IMR-90 (cell line): ENCODE measurements around the gene OTOG. TPM values are rescaled to one million over a fixed set of nuclear protein-coding genes. Genes with fewer than 3 reads are reported as not detected.

Experiments used
- ATAC-seq: fragments of 200-7000 bp; cut with Tn5 transposase; 2 replicates; pipeline ENCODE4 v1.9.1; 2020; ENCODE audit warnings: low read depth, mild to moderate bottlenecking, moderate library complexity
- BruUV-seq: library from RNA; stranded (reverse); fragments of 400-500 nt; replicated peaks from 2 replicates; lab custom pipeline; 2021; lab: Mats Ljungman, UMichigan
- CTCF ChIA-PET: fragments of 300-600 bp; formaldehyde crosslinking; extraction: SDS; loops from one replicate; lab custom pipeline; 2021; ENCODE audit warnings: antibody characterized with exemption; lab: Yijun Ruan, JAX
- POLR2A ChIA-PET: fragments of 300-600 bp; sonication (Branson Sonifier 250); formaldehyde crosslinking; loops from one replicate; lab custom pipeline; 2022; ENCODE audit warnings: antibody characterized with exemption; ENCODE audit not compliant: unreplicated experiment; lab: Charles Lee
- DNase-seq: peaks from one replicate; pipeline ENCODE4 v3.0.0; 2013
- H2AFZ ChIP-seq: replicated peaks from 2 replicates; pipeline ENCODE3; 2013; ENCODE audit warnings: low read length, mild to moderate bottlenecking; ENCODE audit not compliant: poor library complexity
- H2AK5ac ChIP-seq: 2 replicates; pipeline ENCODE4 v1.6.1; 2013; ENCODE audit warnings: low read depth, low read length, inconsistent platforms
- H2AK9ac ChIP-seq: replicated peaks from 2 replicates; pipeline ENCODE3; 2013; ENCODE audit warnings: mild to moderate bottlenecking, low read depth, low read length, moderate library complexity; ENCODE audit not compliant: poor library complexity
- H2BK120ac ChIP-seq: 2 replicates; pipeline ENCODE4 v1.6.1; 2013; ENCODE audit warnings: low read depth, low read length, inconsistent platforms
- H2BK15ac ChIP-seq: 3 replicates; pipeline ENCODE4 v1.6.1; 2013; ENCODE audit warnings: low read depth, low read length, inconsistent platforms
- H2BK20ac ChIP-seq: 2 replicates; pipeline ENCODE4 v1.6.1; 2013; ENCODE audit warnings: low read depth, mild to moderate bottlenecking, inconsistent platforms, low read length, moderate library complexity
- H2BK5ac ChIP-seq: 2 replicates; pipeline ENCODE4 v1.6.1; 2013; ENCODE audit warnings: mild to moderate bottlenecking, low read depth, low read length, inconsistent platforms; ENCODE audit not compliant: poor library complexity, severe bottlenecking
- H3K14ac ChIP-seq: replicated peaks from 2 replicates; pipeline ENCODE4 v1.6.1; 2013; ENCODE audit warnings: low read depth, low read length, inconsistent platforms
- H3K18ac ChIP-seq: 2 replicates; pipeline ENCODE4 v1.6.1; 2013; ENCODE audit warnings: low read depth, low read length, control low read depth
- H3K23ac ChIP-seq: 2 replicates; pipeline ENCODE4 v1.6.1; 2013; ENCODE audit warnings: low read depth, low read length, inconsistent platforms
- H3K27ac ChIP-seq: 2 replicates; pipeline ENCODE4 v1.5.1; 2013; ENCODE audit warnings: mild to moderate bottlenecking, control low read depth, low read length; ENCODE audit not compliant: insufficient read depth
- H3K27me3 ChIP-seq: 2 replicates; pipeline ENCODE4 v1.6.1; 2013; ENCODE audit warnings: low read length; ENCODE audit not compliant: control insufficient read depth, insufficient read depth
- H3K36me3 ChIP-seq: 2 replicates; pipeline ENCODE4 v1.6.1; 2013; ENCODE audit warnings: low read length, mixed read lengths; ENCODE audit not compliant: control insufficient read depth, insufficient read depth
- H3K4ac ChIP-seq: 2 replicates; pipeline ENCODE4 v1.6.1; 2013; ENCODE audit warnings: low read depth, low read length, inconsistent platforms
- H3K4me1 ChIP-seq: 2 replicates; pipeline ENCODE4 v1.6.1; 2013; ENCODE audit warnings: low read length, mixed read lengths; ENCODE audit not compliant: control insufficient read depth, insufficient read depth
- H3K4me2 ChIP-seq: 2 replicates; pipeline ENCODE4 v1.6.1; 2013; ENCODE audit warnings: low read depth, mild to moderate bottlenecking, control low read depth, low read length, moderate library complexity
- H3K4me3 ChIP-seq: 2 replicates; pipeline ENCODE4 v1.5.1; 2013; ENCODE audit warnings: low read depth, mild to moderate bottlenecking, control low read depth, low read length, moderate library complexity; ENCODE audit not compliant: insufficient read depth
- H3K56ac ChIP-seq: 2 replicates; pipeline ENCODE4 v1.6.1; 2013; ENCODE audit warnings: low read length, inconsistent platforms; ENCODE audit not compliant: insufficient read depth; ENCODE audit errors: extremely low read depth
- H3K79me1 ChIP-seq, 2 experiments: 2 replicates each; pipeline ENCODE4 v1.6.1; 2013; ENCODE audit warnings: low read length in 2 of 2, inconsistent platforms in 1 of 2, low read depth in 1 of 2
- H3K9ac ChIP-seq: 2 replicates; pipeline ENCODE4 v1.6.1; 2013; ENCODE audit warnings: low read depth, low read length, control low read depth
- H3K9me1 ChIP-seq: 2 replicates; pipeline ENCODE4 v1.6.1; 2013; ENCODE audit warnings: low read length, inconsistent platforms; ENCODE audit not compliant: insufficient read depth
- H3K9me3 ChIP-seq: 2 replicates; pipeline ENCODE4 v1.6.1; 2013; ENCODE audit warnings: low read length; ENCODE audit not compliant: control insufficient read depth, insufficient read depth
- H4K20me1 ChIP-seq: 2 replicates; pipeline ENCODE4 v1.6.1; 2013; ENCODE audit warnings: low read length, inconsistent platforms; ENCODE audit not compliant: insufficient read depth
- H4K5ac ChIP-seq: 2 replicates; pipeline ENCODE4 v1.6.1; 2013; ENCODE audit warnings: mild to moderate bottlenecking, low read depth, low read length, control low read depth
- H4K8ac ChIP-seq, 2 experiments: 2 replicates each; pipeline ENCODE4 v1.6.1; 2013; ENCODE audit warnings: low read depth in 2 of 2, low read length in 2 of 2, control low read depth in 1 of 2, inconsistent platforms in 1 of 2
- H4K91ac ChIP-seq: 2 replicates; pipeline ENCODE4 v1.6.1; 2013; ENCODE audit warnings: low read depth, low read length, inconsistent platforms; ENCODE audit not compliant: insufficient read depth
- BHLHE40 ChIP-seq: fragments of 150-350 bp; IDR thresholded peaks from 2 replicates; pipeline ENCODE4 v1.6.1; 2016; ENCODE audit warnings: mild to moderate bottlenecking, low read depth, low read length
- CEBPB ChIP-seq: IDR thresholded peaks from 2 replicates; pipeline ENCODE4 v1.6.1; 2012; ENCODE audit warnings: low read depth, low read length, improper control_type of control experiment
- CHD1 ChIP-seq: IDR thresholded peaks from 2 replicates; pipeline ENCODE4 v1.6.1; 2012; ENCODE audit warnings: low read depth, low read length, improper control_type of control experiment
- FOS ChIP-seq: fragments of 150-350 bp; IDR thresholded peaks from 2 replicates; pipeline ENCODE4 v1.6.1; 2016; ENCODE audit warnings: low read depth, low read length
- MAFK ChIP-seq: IDR thresholded peaks from 2 replicates; pipeline ENCODE4 v1.6.1; 2012; ENCODE audit warnings: low read depth, low read length, improper control_type of control experiment
- MAZ ChIP-seq: IDR thresholded peaks from 2 replicates; pipeline ENCODE4 v1.6.1; 2012; ENCODE audit warnings: low read depth, mild to moderate bottlenecking, low read length, improper control_type of control experiment, moderate library complexity, borderline replicate concordance
- MXI1 ChIP-seq: IDR thresholded peaks from 2 replicates; pipeline ENCODE4 v1.6.1; 2012; ENCODE audit warnings: low read depth, mild to moderate bottlenecking, low read length, moderate library complexity, borderline replicate concordance
- NFE2L2 ChIP-seq: fragments of 150-350 bp; IDR thresholded peaks from 2 replicates; pipeline ENCODE4 v1.6.1; 2016; ENCODE audit warnings: low read depth, mild to moderate bottlenecking, low read length
- RAD21 ChIP-seq: IDR thresholded peaks from 2 replicates; pipeline ENCODE4 v1.6.1; 2012; ENCODE audit warnings: low read length, improper control_type of control experiment
- RCOR1 ChIP-seq: IDR thresholded peaks from 2 replicates; pipeline ENCODE4 v1.6.1; 2012; ENCODE audit warnings: mild to moderate bottlenecking, low read length, improper control_type of control experiment; ENCODE audit not compliant: insufficient replicate concordance
- RFX5 ChIP-seq: IDR thresholded peaks from 2 replicates; pipeline ENCODE4 v1.8.0; 2012; ENCODE audit warnings: low read depth, mild to moderate bottlenecking, low read length, moderate library complexity
- SMC3 ChIP-seq: fragments of 150-350 bp; IDR thresholded peaks from 2 replicates; pipeline ENCODE4 v1.6.1; 2016; ENCODE audit warnings: low read depth, mild to moderate bottlenecking, antibody characterized with exemption, low read length, moderate library complexity
- WGBS, 2 experiments: methylation state at CpG; one replicate each; pipeline versions ENCODE4 v1.1.5 to v1.1.7; 2013; ENCODE audit warnings: missing lambda C conversion rate in 2 of 2; ENCODE audit not compliant: insufficient read length in 1 of 2; ENCODE audit errors: extremely low coverage in 2 of 2; 5-methylcytosine and 5-hydroxymethylcytosine counted together
- dilution Hi-C: fragments of 300-500 bp; cut with HindIII; formaldehyde crosslinking; loops from one replicate; pipeline ENCODE4 v1.14.3; 2018; ENCODE audit warnings: low sequenced_read_pairs; ENCODE audit not compliant: unreplicated experiment
- in situ Hi-C: fragments of 300-500 bp; cut with MboI; formaldehyde crosslinking; loops from 3 replicates; pipeline ENCODE4 v1.14.3; 2019; ENCODE audit warnings: low sequenced_read_pairs, inconsistent platforms, mixed read lengths
- intact Hi-C: fragments of 100-400 bp; cut with micrococcal nuclease; formaldehyde crosslinking; loops from 2 replicates; pipeline ENCODE4 v1.10.0; 2022
- polyA plus RNA-seq, 3 experiments: library from polyadenylated mRNA; depleted of rRNA; stranded (reverse); fragments of >200 nt; gene quantifications; 2 replicates each; pipeline ENCODE4 v1.2.3, GENCODE V29; 2012; ENCODE audit warnings: low replicate concordance in 1 of 3
- total RNA-seq: library from RNA; depleted of rRNA; stranded (reverse); fragments of >200 nt; gene quantifications from 2 replicates; pipeline ENCODE4 v1.2.3, GENCODE V29; 2012
- TF ChIP-seq, protein P1 (sequence below): fragments of 150-350 bp; IDR thresholded peaks from 2 replicates; pipeline ENCODE4 v1.6.1; 2017; ENCODE audit warnings: mild to moderate bottlenecking, antibody characterized with exemption, low read length, low read depth
- TF ChIP-seq, protein P2 (sequence below): fragments of 150-350 bp; IDR thresholded peaks from 2 replicates; pipeline ENCODE4 v1.6.1; 2016; ENCODE audit warnings: low read depth, mild to moderate bottlenecking, low read length, moderate library complexity, borderline replicate concordance

The OTOG gene
- total and polyA plus RNA-seq, 2 of the 4 experiments (the other 2 are of a cell fraction) = not detected

DNA sequence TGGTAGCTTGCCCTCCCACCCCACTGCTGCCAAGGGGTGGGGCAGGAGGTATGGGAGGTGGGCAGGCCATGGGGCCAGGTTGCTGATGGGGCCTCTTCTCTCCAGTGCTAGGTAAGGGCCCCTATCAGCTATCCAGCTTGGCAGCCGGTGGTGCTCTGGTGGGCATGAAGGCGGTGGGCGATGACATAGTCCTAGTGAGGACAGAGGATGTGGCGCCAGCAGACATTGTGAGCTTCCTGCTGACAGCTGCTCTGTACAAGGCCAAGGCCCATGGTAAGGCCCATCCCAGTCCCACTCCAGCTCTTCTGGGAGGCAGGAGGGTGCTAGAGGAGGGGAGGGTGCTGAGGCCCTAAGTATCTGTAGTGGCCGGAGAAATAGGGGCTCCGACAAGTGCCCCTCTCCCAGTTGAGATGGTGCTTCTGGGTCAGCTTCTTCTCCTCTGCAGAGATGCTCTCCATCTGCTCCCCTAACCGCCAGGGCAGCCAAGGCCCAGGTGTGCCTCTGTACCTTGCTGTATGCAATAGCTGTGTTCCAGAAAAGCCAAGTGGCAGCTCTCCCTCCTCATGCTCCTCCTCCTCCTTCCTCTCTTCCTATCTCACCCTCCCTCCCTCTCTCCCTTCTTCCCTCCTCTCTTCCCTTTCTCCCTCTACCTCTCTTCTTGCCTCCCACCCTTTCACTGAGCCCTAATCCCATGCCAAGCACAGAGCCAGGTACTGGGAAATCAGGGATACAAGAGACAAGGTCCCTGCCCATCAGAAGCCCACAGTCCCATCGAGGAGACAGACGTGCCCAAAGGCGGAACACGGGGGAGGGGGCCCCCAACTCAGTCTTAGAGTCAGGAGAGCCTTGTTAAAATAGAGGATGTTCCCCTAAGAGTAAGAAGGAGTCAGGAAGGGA lies 55.3 kb downstream of the OTOG start:
- Histone ChIP-seq H3K36me3 (no peaks in the 10 kb centered on the region), H3K14ac (no peak overlapping the region), H3K9me3 (no peaks in the 10 kb centered on the region), H3K4me2 (no peak overlapping the region), H2BK15ac (no peak overlapping the region), H3K27ac (no peak overlapping the region), H4K8ac (no peak overlapping the region), H2AFZ (peak overlapping the region; percentile 30), H3K4me3 (no peak overlapping the region), H3K4me1 (no peaks in the 10 kb centered on the region), H2AK5ac (no peak overlapping the region), H4K5ac (no peak overlapping the region), H3K9me1 (no peaks in the 10 kb centered on the region), H4K20me1 (no peaks in the 10 kb centered on the region), H3K27me3 (peaks cover 6% of the 10 kb centered on the region; the same call in 1 of the 2 replicates), H3K79me1 (no peaks in the 10 kb centered on the region), H3K23ac (no peak overlapping the region), H2BK20ac (no peak overlapping the region), H3K18ac (no peak overlapping the region), H3K56ac (no peak overlapping the region), H2BK5ac (no peak overlapping the region), H4K91ac (no peak overlapping the region), H3K4ac (no peak overlapping the region), H2BK120ac (no peak overlapping the region), H2AK9ac (no peak overlapping the region), H3K9ac (no peak overlapping the region)
- dilution Hi-C loops = no loop called here
- ATAC-seq = no peak
- in situ Hi-C loops = no loop called here
- CTCF ChIA-PET = no interaction called here
- BruUV-seq = no TSS peak
- no peak for DNase-seq
- WGBS, 2 experiments = no CpG with 5 or more reads among the region's 11 CpGs
- intact Hi-C loops = no loop called here
- POLR2A ChIA-PET = no interaction called here
- TF ChIP-seq, protein P1, sequence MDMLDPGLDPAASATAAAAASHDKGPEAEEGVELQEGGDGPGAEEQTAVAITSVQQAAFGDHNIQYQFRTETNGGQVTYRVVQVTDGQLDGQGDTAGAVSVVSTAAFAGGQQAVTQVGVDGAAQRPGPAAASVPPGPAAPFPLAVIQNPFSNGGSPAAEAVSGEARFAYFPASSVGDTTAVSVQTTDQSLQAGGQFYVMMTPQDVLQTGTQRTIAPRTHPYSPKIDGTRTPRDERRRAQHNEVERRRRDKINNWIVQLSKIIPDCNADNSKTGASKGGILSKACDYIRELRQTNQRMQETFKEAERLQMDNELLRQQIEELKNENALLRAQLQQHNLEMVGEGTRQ = no peak
- TF ChIP-seq CEBPB = no peak
- TF ChIP-seq BHLHE40 = no peak
- no peak for TF ChIP-seq RAD21
- TF ChIP-seq NFE2L2 = no peak
- no peak for TF ChIP-seq MXI1
- no peak for TF ChIP-seq CHD1
- TF ChIP-seq MAZ = no peak
- TF ChIP-seq FOS = no peak
- TF ChIP-seq, protein P2, sequence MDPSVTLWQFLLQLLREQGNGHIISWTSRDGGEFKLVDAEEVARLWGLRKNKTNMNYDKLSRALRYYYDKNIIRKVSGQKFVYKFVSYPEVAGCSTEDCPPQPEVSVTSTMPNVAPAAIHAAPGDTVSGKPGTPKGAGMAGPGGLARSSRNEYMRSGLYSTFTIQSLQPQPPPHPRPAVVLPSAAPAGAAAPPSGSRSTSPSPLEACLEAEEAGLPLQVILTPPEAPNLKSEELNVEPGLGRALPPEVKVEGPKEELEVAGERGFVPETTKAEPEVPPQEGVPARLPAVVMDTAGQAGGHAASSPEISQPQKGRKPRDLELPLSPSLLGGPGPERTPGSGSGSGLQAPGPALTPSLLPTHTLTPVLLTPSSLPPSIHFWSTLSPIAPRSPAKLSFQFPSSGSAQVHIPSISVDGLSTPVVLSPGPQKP = no peak
- TF ChIP-seq RFX5 = no peak
- TF ChIP-seq MAFK = no peak
- no peak for TF ChIP-seq RCOR1
- TF ChIP-seq SMC3 = no peak
